Neural cell (in vitro differentiated cells): Measurements from ENCODE around the gene OTUD4. TPM values are rescaled to one million over a fixed set of nuclear protein-coding genes. Genes with fewer than 3 reads are reported as not detected.

Experiments used
- H2AFZ ChIP-seq: fragments of 200-600, 300-800 bp; sonication (generic), shearing (Covaris generic); 2 replicates; pipeline ENCODE4 v1.6.0; 2014; ENCODE audit warnings: low read depth, mild to moderate bottlenecking, antibody characterized with exemption, low read length, moderate library complexity
- H3F3A ChIP-seq: fragments of 200-600 bp; shearing (Covaris generic); 2 replicates; pipeline ENCODE4 v1.6.1; 2016; ENCODE audit warnings: mild to moderate bottlenecking, moderate library complexity, mixed read lengths, antibody characterized with exemption, low read length; ENCODE audit not compliant: insufficient read depth, poor library complexity, severe bottlenecking
- H3K27ac ChIP-seq: fragments of 200-600, 300-800 bp; sonication (generic), shearing (Covaris generic); 2 replicates; pipeline ENCODE4 v1.5.1; 2014; ENCODE audit warnings: mild to moderate bottlenecking, low read length, moderate library complexity
- H3K27me3 ChIP-seq: fragments of 300-800, 200-600 bp; sonication (generic), shearing (Covaris generic); 2 replicates; pipeline ENCODE4 v1.6.0; 2014; ENCODE audit warnings: mild to moderate bottlenecking, low read depth, low read length, moderate library complexity; ENCODE audit not compliant: insufficient read depth
- H3K36me3 ChIP-seq: fragments of 300-800, 200-600 bp; sonication (generic), shearing (Covaris generic); 2 replicates; pipeline ENCODE4 v1.5.1; 2014; ENCODE audit warnings: mild to moderate bottlenecking, antibody characterized with exemption, low read length, moderate library complexity; ENCODE audit not compliant: insufficient read depth
- H3K4me2 ChIP-seq: fragments of 300-800, 200-600 bp; sonication (generic), shearing (Covaris generic); 2 replicates; pipeline ENCODE4 v1.6.0; 2014; ENCODE audit warnings: mild to moderate bottlenecking, low read length
- H3K4me3 ChIP-seq: fragments of 300-800, 200-600 bp; sonication (generic), shearing (Covaris generic); 2 replicates; pipeline ENCODE4 v1.5.1; 2014; ENCODE audit warnings: mild to moderate bottlenecking, low read length, moderate library complexity
- H3K79me2 ChIP-seq: fragments of 200-600 bp; shearing (Covaris generic); replicated peaks from 2 replicates; pipeline ENCODE4 v1.6.0; 2014; ENCODE audit warnings: mild to moderate bottlenecking, low read length, moderate library complexity; ENCODE audit not compliant: insufficient read depth
- H3K9ac ChIP-seq: fragments of 300-800, 200-600 bp; sonication (generic), shearing (Covaris generic); 2 replicates; pipeline ENCODE4 v1.6.1; 2016; ENCODE audit warnings: mild to moderate bottlenecking, low read length, mixed read lengths
- H3K9me2 ChIP-seq: fragments of 200-600 bp; shearing (Covaris generic); 2 replicates; pipeline ENCODE4 v1.6.1; 2016; ENCODE audit warnings: mild to moderate bottlenecking, low read length, mixed read lengths; ENCODE audit not compliant: insufficient read depth
- H3K9me3 ChIP-seq: fragments of 200-600, 300-800 bp; sonication (generic), shearing (Covaris generic); 2 replicates; pipeline ENCODE4 v1.6.1; 2016; ENCODE audit warnings: mild to moderate bottlenecking, mixed run types, low read length, moderate library complexity, mixed read lengths
- H4K20me1 ChIP-seq: fragments of 200-600 bp; shearing (Covaris generic); 2 replicates; pipeline ENCODE4 v1.6.1; 2016; ENCODE audit warnings: mild to moderate bottlenecking, mixed run types; ENCODE audit not compliant: insufficient read depth
- EP300 ChIP-seq: fragments of 450-650 bp; conservative IDR thresholded peaks from 2 replicates; pipeline ENCODE4 v1.6.1; 2014; ENCODE audit warnings: antibody characterized with exemption, mild to moderate bottlenecking, moderate library complexity; ENCODE audit not compliant: poor library complexity, severe bottlenecking
- EZH2 ChIP-seq: fragments of 200-600, 300-800 bp; shearing (Covaris generic), sonication (generic); IDR thresholded peaks from 2 replicates; pipeline ENCODE4 v1.6.1; 2014; ENCODE audit warnings: antibody characterized with exemption, low read length, borderline replicate concordance, mild to moderate bottlenecking; ENCODE audit not compliant: insufficient read depth, poor library complexity, severe bottlenecking
- MXI1 ChIP-seq: fragments of 450-650 bp; conservative IDR thresholded peaks from 2 replicates; pipeline ENCODE4 v1.6.1; 2014; ENCODE audit warnings: antibody characterized with exemption, mild to moderate bottlenecking; ENCODE audit not compliant: poor library complexity, severe bottlenecking
- POLR2AphosphoS5 ChIP-seq: IDR thresholded peaks from 2 replicates; pipeline ENCODE4 v1.6.1; 2012
- RAD21 ChIP-seq: fragments of 450-650 bp; conservative IDR thresholded peaks from 2 replicates; pipeline ENCODE4 v1.6.1; 2014; ENCODE audit warnings: antibody characterized with exemption, mild to moderate bottlenecking, moderate library complexity
- SMC3 ChIP-seq: fragments of 450-650 bp; conservative IDR thresholded peaks from 2 replicates; pipeline ENCODE4 v1.6.1; 2014; ENCODE audit warnings: antibody characterized with exemption, mild to moderate bottlenecking, moderate library complexity; ENCODE audit not compliant: poor library complexity
- TAF1 ChIP-seq: IDR thresholded peaks from 2 replicates; pipeline ENCODE4 v1.6.1; 2012; ENCODE audit warnings: low read depth
- polyA plus RNA-seq: library from polyadenylated mRNA; depleted of rRNA; stranded (reverse); fragments of >200 nt; gene quantifications from 2 replicates; pipeline ENCODE4 v1.2.3, GENCODE V29; 2014
- TF ChIP-seq, protein P1 (sequence below): fragments of 450-650 bp; IDR thresholded peaks from 2 replicates; pipeline ENCODE4 v1.5.1; 2014; ENCODE audit warnings: antibody characterized with exemption, mild to moderate bottlenecking, moderate library complexity; ENCODE audit not compliant: poor library complexity, severe bottlenecking
- TF ChIP-seq, protein P2 (sequence below): IDR thresholded peaks from 2 replicates; pipeline ENCODE4 v1.6.1; 2012; ENCODE audit warnings: borderline replicate concordance

The OTUD4 gene
- polyA plus RNA-seq, 1 donor from 2014 or later: 15.1 TPM

GRCh38 chr4:145155268-145155870 is 25.0 kb downstream of the OTUD4 start:
- Histone ChIP-seq H3F3A (no peaks in the 10 kb centered on the region), H3K4me2 (no peak overlapping the region), H3K4me3 (no peak overlapping the region), H3K36me3 (peaks cover 6% of the 10 kb centered on the region), H3K9ac (no peak overlapping the region), H3K79me2 (no peaks in the 10 kb centered on the region), H3K27me3 (no peaks in the 10 kb centered on the region), H3K9me3 (no peaks in the 10 kb centered on the region), H3K27ac (no peak overlapping the region), H2AFZ (no peak overlapping the region), H4K20me1 (no peaks in the 10 kb centered on the region), H3K9me2 (no peaks in the 10 kb centered on the region)
- TF ChIP-seq, protein P1, sequence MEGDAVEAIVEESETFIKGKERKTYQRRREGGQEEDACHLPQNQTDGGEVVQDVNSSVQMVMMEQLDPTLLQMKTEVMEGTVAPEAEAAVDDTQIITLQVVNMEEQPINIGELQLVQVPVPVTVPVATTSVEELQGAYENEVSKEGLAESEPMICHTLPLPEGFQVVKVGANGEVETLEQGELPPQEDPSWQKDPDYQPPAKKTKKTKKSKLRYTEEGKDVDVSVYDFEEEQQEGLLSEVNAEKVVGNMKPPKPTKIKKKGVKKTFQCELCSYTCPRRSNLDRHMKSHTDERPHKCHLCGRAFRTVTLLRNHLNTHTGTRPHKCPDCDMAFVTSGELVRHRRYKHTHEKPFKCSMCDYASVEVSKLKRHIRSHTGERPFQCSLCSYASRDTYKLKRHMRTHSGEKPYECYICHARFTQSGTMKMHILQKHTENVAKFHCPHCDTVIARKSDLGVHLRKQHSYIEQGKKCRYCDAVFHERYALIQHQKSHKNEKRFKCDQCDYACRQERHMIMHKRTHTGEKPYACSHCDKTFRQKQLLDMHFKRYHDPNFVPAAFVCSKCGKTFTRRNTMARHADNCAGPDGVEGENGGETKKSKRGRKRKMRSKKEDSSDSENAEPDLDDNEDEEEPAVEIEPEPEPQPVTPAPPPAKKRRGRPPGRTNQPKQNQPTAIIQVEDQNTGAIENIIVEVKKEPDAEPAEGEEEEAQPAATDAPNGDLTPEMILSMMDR: no peak
- TF ChIP-seq SMC3: no peak
- TF ChIP-seq EP300: no peak
- no peak for TF ChIP-seq TAF1
- no peak for TF ChIP-seq POLR2AphosphoS5
- TF ChIP-seq EZH2: no peak
- no peak for TF ChIP-seq MXI1
- no peak for TF ChIP-seq RAD21
- TF ChIP-seq, protein P2, sequence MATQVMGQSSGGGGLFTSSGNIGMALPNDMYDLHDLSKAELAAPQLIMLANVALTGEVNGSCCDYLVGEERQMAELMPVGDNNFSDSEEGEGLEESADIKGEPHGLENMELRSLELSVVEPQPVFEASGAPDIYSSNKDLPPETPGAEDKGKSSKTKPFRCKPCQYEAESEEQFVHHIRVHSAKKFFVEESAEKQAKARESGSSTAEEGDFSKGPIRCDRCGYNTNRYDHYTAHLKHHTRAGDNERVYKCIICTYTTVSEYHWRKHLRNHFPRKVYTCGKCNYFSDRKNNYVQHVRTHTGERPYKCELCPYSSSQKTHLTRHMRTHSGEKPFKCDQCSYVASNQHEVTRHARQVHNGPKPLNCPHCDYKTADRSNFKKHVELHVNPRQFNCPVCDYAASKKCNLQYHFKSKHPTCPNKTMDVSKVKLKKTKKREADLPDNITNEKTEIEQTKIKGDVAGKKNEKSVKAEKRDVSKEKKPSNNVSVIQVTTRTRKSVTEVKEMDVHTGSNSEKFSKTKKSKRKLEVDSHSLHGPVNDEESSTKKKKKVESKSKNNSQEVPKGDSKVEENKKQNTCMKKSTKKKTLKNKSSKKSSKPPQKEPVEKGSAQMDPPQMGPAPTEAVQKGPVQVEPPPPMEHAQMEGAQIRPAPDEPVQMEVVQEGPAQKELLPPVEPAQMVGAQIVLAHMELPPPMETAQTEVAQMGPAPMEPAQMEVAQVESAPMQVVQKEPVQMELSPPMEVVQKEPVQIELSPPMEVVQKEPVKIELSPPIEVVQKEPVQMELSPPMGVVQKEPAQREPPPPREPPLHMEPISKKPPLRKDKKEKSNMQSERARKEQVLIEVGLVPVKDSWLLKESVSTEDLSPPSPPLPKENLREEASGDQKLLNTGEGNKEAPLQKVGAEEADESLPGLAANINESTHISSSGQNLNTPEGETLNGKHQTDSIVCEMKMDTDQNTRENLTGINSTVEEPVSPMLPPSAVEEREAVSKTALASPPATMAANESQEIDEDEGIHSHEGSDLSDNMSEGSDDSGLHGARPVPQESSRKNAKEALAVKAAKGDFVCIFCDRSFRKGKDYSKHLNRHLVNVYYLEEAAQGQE: no peak

DNA sequence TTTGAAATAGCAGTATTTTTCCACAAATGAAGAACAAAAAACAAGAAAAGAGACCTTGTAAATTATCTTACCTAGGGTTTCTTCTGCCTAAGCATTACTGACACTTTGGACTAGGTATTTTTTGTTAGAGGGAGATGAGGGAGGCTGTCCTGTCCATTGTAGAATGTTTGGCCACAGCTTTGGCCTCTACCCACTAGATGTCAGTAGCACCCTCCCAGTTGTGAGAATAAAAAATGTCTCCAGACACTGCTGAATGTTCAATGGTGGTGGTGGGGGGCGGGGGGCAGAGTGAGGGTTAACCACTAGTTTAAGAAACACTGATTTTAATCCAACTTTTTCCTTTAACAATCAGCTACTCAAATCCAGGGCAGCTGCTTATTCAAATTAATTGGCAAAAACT is 25.8 kb downstream of the OTUD4 start:
- H3K79me2 ChIP-seq: no peaks in the 10 kb centered on the region
- no peaks in the 10 kb centered on the region for H3K9me3 ChIP-seq
- H3K27ac ChIP-seq: no peak overlapping the region
- H3K27me3 ChIP-seq: no peaks in the 10 kb centered on the region
- H3K9me2 ChIP-seq: no peaks in the 10 kb centered on the region
- TF ChIP-seq, protein P1: peak; percentile 34
- no peak for TF ChIP-seq MXI1
- peak; percentile 41 for TF ChIP-seq RAD21
- no peak for TF ChIP-seq EP300
- peaks cover 6% of the 10 kb centered on the region for H3K36me3 ChIP-seq
- H4K20me1 ChIP-seq: no peaks in the 10 kb centered on the region
- no peaks in the 10 kb centered on the region for H3F3A ChIP-seq
- H3K4me3 ChIP-seq: no peak overlapping the region
- H2AFZ ChIP-seq: no peak overlapping the region
- H3K4me2 ChIP-seq: no peak overlapping the region
- H3K9ac ChIP-seq: no peak overlapping the region
